DOHH2 (cell line): ENCODE results near the gene BEX2.

ENCODE experiments used
- EZH2phosphoT487 ChIP-seq: fragments of 200-600 bp; sonication (generic); IDR thresholded peaks from 2 replicates; pipeline ENCODE4 v1.6.1; 2017; ENCODE audit warnings: borderline replicate concordance, mild to moderate bottlenecking, antibody characterized with exemption, low read length, moderate library complexity, mixed read lengths
- TF ChIP-seq, protein P1 (sequence below): fragments of 200-600 bp; sonication (generic); IDR thresholded peaks from one replicate; pipeline ENCODE4 v1.5.1; 2014; ENCODE audit warnings: antibody characterized with exemption, mild to moderate bottlenecking, low read depth, low read length; ENCODE audit not compliant: poor library complexity, severe bottlenecking

DNA sequence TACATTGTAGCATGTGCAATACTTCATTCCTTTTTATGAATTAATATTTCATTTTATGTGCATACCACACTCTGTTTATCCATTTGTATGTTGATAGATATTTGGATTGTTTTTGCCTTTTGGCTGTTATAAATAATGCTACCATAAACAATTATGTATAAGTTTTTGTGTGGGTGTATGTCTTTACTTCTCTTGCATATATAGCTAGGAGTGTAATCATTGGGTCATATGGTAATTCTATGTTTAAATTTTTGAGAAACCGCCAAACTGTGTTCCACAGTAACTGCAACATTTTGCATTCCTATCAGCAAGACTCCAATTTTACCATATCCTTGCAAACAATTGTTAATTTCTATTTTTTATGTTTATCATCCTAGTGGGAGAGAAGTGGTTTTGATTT is 31.2 kb downstream of the BEX2 start:
- TF ChIP-seq, protein P1, sequence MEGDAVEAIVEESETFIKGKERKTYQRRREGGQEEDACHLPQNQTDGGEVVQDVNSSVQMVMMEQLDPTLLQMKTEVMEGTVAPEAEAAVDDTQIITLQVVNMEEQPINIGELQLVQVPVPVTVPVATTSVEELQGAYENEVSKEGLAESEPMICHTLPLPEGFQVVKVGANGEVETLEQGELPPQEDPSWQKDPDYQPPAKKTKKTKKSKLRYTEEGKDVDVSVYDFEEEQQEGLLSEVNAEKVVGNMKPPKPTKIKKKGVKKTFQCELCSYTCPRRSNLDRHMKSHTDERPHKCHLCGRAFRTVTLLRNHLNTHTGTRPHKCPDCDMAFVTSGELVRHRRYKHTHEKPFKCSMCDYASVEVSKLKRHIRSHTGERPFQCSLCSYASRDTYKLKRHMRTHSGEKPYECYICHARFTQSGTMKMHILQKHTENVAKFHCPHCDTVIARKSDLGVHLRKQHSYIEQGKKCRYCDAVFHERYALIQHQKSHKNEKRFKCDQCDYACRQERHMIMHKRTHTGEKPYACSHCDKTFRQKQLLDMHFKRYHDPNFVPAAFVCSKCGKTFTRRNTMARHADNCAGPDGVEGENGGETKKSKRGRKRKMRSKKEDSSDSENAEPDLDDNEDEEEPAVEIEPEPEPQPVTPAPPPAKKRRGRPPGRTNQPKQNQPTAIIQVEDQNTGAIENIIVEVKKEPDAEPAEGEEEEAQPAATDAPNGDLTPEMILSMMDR = no peak
- TF ChIP-seq EZH2phosphoT487 = no peak
